Activated CD8-positive, alpha-beta T cell treated with anti-CD3 and anti-CD28 coated beads for 36 hours (primary cell): ENCODE data around the gene AGRN. TPM values are rescaled to one million over a fixed set of nuclear protein-coding genes. Genes with fewer than 3 reads are reported as not detected.

ENCODE experiments used
- ATAC-seq: fragments of 200-7000 bp; cut with Tn5 transposase; one replicate; pipeline ENCODE4 v1.10.0; 2021; ENCODE audit warnings: mild to moderate bottlenecking, moderate library complexity
- CTCF ChIA-PET: fragments of 350-600 bp; sonication (Branson Sonifier 250); formaldehyde crosslinking; loops from one replicate; lab custom pipeline; 2021; ENCODE audit warnings: antibody characterized with exemption; lab: Charles Lee
- POLR2A ChIA-PET: fragments of 350-600 bp; sonication (Branson Sonifier 250); formaldehyde crosslinking; loops from one replicate; lab custom pipeline; 2021; ENCODE audit warnings: antibody characterized with exemption; lab: Charles Lee
- DNase-seq: peaks from one replicate; pipeline ENCODE4 v3.0.0-alpha.2; 2020
- H3K27ac Mint-ChIP-seq: one replicate; pipeline ENCODE4 v1.8.0; 2021; ENCODE audit warnings: mild to moderate bottlenecking, mixed read lengths
- H3K27me3 Mint-ChIP-seq: one replicate; pipeline ENCODE4 v1.8.0; 2021; ENCODE audit warnings: mixed read lengths
- H3K36me3 Mint-ChIP-seq: one replicate; pipeline ENCODE4 v1.8.0; 2021; ENCODE audit warnings: low read depth, mixed read lengths
- H3K4me1 Mint-ChIP-seq: one replicate; pipeline ENCODE4 v1.8.0; 2021; ENCODE audit warnings: low read depth, mixed read lengths
- H3K4me3 Mint-ChIP-seq: one replicate; pipeline ENCODE4 v1.8.0; 2021; ENCODE audit warnings: mild to moderate bottlenecking, moderate library complexity, mixed read lengths
- H3K9me3 Mint-ChIP-seq: one replicate; pipeline ENCODE4 v1.8.0; 2021; ENCODE audit warnings: mixed read lengths
- intact Hi-C: fragments of 100-400 bp; cut with micrococcal nuclease; formaldehyde crosslinking; loops from one replicate; pipeline ENCODE4 v1.10.0; 2022
- total RNA-seq, 2 experiments: library from RNA; stranded (reverse); gene quantifications; one replicate each; pipeline ENCODE4 v1.2.3, GENCODE V29; 2021
- TF ChIP-seq, protein P1 (sequence below): fragments of 200-600 bp; IDR thresholded peaks from one replicate; pipeline ENCODE4 v1.8.0; 2022; ENCODE audit warnings: antibody characterized with exemption, mild to moderate bottlenecking

Gene AGRN
- total RNA-seq, 2 experiments from 2014 or later = 64.9 to 68.0 TPM

DNA sequence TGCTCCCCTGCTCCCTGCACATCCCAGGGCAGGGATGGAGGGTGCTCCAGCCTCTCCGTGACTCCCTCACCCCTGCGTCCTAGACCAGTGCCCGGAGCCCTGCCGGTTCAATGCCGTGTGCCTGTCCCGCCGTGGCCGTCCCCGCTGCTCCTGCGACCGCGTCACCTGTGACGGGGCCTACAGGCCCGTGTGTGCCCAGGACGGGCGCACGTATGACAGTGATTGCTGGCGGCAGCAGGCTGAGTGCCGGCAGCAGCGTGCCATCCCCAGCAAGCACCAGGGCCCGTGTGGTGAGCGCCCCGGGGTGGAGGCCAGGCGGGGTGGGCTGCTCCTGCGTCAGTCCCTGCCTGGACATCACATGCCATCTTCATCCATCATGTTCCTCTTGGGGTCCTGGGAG, 22.0 kb downstream of the AGRN start:
- peaks cover 15% of the 10 kb centered on the region for H3K4me1 Mint-ChIP-seq
- peaks cover 2% of the 10 kb centered on the region for H3K9me3 Mint-ChIP-seq

DNA sequence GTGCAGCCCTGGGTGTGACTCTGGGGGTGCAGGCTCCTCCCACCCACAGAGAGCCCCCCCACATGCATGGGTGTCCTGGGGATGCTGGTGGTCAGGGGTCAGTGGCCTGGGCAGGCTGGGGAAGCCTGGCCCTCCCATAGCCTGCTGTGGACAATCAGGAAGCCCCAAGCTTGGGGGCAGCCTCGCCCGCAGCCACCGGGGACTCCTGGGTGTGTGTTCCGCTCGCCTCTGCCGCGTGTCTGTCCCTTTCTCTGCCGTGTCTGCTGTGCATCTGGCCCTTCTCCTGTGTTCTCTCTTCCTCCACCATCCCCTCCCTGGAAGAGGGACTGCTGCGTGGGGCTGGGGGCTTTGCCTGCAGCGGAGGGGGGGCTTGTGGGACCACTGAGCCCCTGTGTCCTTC, 22.9 kb downstream of the AGRN start:
- POLR2A ChIA-PET = no interaction called here
- CTCF ChIA-PET = no interaction called here
- peaks cover 9% of the 10 kb centered on the region for H3K36me3 Mint-ChIP-seq
- H3K27ac Mint-ChIP-seq = no peak overlapping the region
- DNase-seq (no peak), ATAC-seq (no peak)
- peaks cover 12% of the 10 kb centered on the region for H3K27me3 Mint-ChIP-seq
- intact Hi-C loops = no loop called here
- H3K9me3 Mint-ChIP-seq = peaks cover 2% of the 10 kb centered on the region
- TF ChIP-seq, protein P1, sequence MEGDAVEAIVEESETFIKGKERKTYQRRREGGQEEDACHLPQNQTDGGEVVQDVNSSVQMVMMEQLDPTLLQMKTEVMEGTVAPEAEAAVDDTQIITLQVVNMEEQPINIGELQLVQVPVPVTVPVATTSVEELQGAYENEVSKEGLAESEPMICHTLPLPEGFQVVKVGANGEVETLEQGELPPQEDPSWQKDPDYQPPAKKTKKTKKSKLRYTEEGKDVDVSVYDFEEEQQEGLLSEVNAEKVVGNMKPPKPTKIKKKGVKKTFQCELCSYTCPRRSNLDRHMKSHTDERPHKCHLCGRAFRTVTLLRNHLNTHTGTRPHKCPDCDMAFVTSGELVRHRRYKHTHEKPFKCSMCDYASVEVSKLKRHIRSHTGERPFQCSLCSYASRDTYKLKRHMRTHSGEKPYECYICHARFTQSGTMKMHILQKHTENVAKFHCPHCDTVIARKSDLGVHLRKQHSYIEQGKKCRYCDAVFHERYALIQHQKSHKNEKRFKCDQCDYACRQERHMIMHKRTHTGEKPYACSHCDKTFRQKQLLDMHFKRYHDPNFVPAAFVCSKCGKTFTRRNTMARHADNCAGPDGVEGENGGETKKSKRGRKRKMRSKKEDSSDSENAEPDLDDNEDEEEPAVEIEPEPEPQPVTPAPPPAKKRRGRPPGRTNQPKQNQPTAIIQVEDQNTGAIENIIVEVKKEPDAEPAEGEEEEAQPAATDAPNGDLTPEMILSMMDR = no peak
- H3K4me3 Mint-ChIP-seq = no peak overlapping the region
- H3K4me1 Mint-ChIP-seq = peaks cover 15% of the 10 kb centered on the region

More for the DNA sequence above, 22.0 kb downstream of the AGRN start:
- POLR2A ChIA-PET = no interaction called here
- CTCF ChIA-PET = interaction anchor here (1.3 kb wide), 1 partner anchor 22 kb away, joined by 6 read pairs; no protein-coding TSS in a partner anchor
- H3K4me3 Mint-ChIP-seq = no peak overlapping the region
- DNase-seq = no peak
- H3K27me3 Mint-ChIP-seq = peaks cover 18% of the 10 kb centered on the region
- intact Hi-C loops = no loop called here
- TF ChIP-seq, protein P1 = no peak
- no peak for ATAC-seq
- no peak overlapping the region for H3K27ac Mint-ChIP-seq
- H3K36me3 Mint-ChIP-seq = peaks cover 9% of the 10 kb centered on the region

DNA sequence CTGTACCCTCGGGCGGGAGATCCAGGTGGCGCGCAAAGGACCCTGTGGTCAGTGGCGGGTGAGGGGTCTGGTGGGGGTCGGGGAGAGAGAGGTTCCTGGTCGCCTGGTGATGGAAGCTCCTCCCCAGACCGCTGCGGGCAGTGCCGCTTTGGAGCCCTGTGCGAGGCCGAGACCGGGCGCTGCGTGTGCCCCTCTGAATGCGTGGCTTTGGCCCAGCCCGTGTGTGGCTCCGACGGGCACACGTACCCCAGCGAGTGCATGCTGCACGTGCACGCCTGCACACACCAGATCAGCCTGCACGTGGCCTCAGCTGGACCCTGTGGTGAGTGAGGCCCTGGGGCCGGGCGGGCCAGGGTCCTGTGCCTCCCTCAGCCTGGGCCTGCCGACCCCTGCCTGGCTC, 23.5 kb downstream of the AGRN start:
- ATAC-seq (no peak), DNase-seq (no peak)
- ChIA-PET CTCF (no interaction called here), POLR2A (interaction anchor here (0.7 kb wide), 1 partner anchor 230 kb away, joined by 4 read pairs; the partner anchor contains the start of gene UBE2J2)
- Mint-ChIP-seq H3K27ac (no peak overlapping the region), H3K27me3 (peaks cover 10% of the 10 kb centered on the region), H3K4me1 (peaks cover 14% of the 10 kb centered on the region), H3K9me3 (peaks cover 2% of the 10 kb centered on the region), H3K4me3 (no peak overlapping the region), H3K36me3 (peaks cover 9% of the 10 kb centered on the region)
- TF ChIP-seq, protein P1 = no peak
- intact Hi-C loops = no loop called here

DNA sequence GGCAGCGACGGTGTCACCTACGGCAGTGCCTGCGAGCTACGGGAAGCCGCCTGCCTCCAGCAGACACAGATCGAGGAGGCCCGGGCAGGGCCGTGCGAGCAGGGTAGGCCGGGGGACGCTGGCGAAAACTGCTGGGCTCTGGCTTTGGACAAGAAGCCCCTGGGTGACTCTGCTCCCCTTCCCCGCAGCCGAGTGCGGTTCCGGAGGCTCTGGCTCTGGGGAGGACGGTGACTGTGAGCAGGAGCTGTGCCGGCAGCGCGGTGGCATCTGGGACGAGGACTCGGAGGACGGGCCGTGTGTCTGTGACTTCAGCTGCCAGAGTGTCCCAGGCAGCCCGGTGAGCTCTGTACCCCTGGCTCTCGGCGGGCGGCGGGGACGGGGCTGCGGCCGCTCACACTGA, 24.0 kb downstream of the AGRN start:
- intact Hi-C loops = no loop called here
- ATAC-seq = no peak

DNA sequence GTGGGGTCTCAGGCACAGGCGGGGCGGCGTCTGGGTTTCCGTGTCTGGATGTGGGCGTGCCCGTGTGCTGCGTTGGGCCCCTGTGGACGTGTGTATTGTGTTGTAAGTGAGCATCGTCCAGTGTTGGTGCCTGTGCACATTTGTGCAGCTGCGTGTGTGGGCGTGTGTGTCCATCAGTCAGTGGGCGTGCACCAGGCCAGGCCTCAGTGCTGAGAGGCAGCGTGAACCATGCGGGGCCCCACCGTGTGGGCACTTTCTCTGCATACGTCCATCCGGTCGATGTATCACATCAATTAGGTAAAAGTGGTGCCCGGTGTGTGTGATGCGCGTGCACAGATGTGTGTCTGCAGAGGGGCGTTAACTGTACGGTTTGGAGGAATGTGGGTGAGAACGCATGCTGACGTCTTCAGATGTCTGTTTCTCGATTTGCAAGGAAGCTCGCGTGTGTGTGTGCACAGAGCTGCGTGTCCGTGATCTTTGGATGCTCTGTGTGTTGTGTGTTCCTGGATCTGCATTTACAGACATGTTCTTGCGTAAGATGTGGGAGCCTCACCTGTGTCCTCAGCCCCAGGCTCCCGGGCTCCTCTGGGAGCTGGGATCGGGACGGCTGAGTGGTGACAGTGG, 24.6 kb downstream of the AGRN start:
- H3K27ac Mint-ChIP-seq = no peak overlapping the region
- TF ChIP-seq, protein P1 = no peak
- H3K4me3 Mint-ChIP-seq = no peak overlapping the region
- CTCF ChIA-PET = interaction anchor here (1.1 kb wide), 1 partner anchor 15 kb away, joined by 4 read pairs; no protein-coding TSS in a partner anchor
- H3K9me3 Mint-ChIP-seq = peaks cover 2% of the 10 kb centered on the region
- H3K27me3 Mint-ChIP-seq = peaks cover 1% of the 10 kb centered on the region
- POLR2A ChIA-PET = interaction anchor here (2.4 kb wide), 1 partner anchor 11 kb away, joined by 7 read pairs; no protein-coding TSS in a partner anchor
- DNase-seq = no peak
- peaks cover 3% of the 10 kb centered on the region for H3K4me1 Mint-ChIP-seq
- intact Hi-C loops = no loop called here
- ATAC-seq = no peak
- peaks cover 9% of the 10 kb centered on the region for H3K36me3 Mint-ChIP-seq

More for the DNA sequence above, 24.0 kb downstream of the AGRN start:
- peaks cover 7% of the 10 kb centered on the region for H3K27me3 Mint-ChIP-seq
- no peak for DNase-seq
- peaks cover 9% of the 10 kb centered on the region for H3K36me3 Mint-ChIP-seq
- H3K4me3 Mint-ChIP-seq = no peak overlapping the region
- H3K9me3 Mint-ChIP-seq = peaks cover 2% of the 10 kb centered on the region
- no peak overlapping the region for H3K27ac Mint-ChIP-seq
- ChIA-PET CTCF (no interaction called here), POLR2A (interaction anchor here (0.7 to 2.4 kb wide), 2 partner anchors 10 to 230 kb away, joined by 4 to 7 read pairs; partner anchors contain the start of gene UBE2J2)
- TF ChIP-seq, protein P1 = no peak
- peaks cover 9% of the 10 kb centered on the region for H3K4me1 Mint-ChIP-seq
